Measurements from ENCODE around the gene HS6ST1.

Gene HS6ST1

DNA sequence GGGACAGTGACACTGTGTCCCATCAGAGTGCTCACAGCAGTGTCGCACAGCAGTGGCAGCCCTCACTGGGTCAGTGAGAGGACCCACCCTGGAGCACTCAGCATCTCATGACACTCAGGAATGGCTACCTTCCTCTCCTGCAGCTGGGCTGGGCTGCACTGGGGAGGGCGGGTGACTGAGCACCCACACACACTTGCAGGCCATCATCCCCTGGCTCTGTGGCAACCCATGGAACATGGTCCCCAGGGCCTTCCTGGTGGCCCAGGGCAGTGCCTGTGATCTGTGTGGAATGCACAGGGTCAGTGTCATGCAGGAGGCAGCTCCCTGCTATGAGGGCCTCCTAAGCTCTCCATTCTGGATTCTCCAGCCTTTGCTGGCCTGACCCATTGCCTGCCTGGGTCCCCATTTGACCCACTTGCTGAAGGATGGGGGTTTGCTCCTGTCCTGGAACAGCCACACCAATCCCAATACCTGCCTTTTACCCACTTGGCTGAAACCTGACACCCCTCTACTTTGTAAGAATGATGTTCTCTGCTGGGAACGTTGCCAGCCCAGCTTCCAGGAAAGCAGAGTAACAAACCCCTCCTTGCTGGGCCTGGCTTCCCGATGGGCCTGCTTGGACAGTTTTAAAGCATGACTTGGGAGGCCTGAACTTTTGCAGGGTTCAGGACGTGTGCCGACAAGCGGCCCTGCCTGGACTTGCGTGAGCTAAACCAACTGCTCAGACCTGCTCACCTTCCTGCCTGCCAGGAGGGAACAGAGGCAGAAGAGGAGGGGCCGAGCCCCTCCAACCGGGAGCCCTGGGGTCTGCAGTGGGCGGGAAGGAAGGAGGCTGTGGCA lies 13.7 kb downstream of the HS6ST1 start:
- H3K36me3 ChIP-seq (ENCODE audit: control insufficient read depth in 1 of 2, insufficient read depth in 2 of 2, low read length in 2 of 2), result no peaks in the 10 kb centered on the region
- H3K4me3 ChIP-seq (ENCODE audit: low read depth in 1 of 2, low read length in 2 of 2), result no peak overlapping the region
- peak overlapping the region; percentile 77 for H3K27ac ChIP-seq (ENCODE audit: low read depth, low read length)
- H3K27me3 ChIP-seq (ENCODE audit: control insufficient read depth in 1 of 2, insufficient read depth in 2 of 2, low read length in 2 of 2), result no peaks in the 10 kb centered on the region
- peaks cover 60 to 80% of the 10 kb centered on the region in 2 donors for H3K4me1 ChIP-seq (ENCODE audit: control insufficient read depth in 1 of 2, insufficient read depth in 2 of 2, low read length in 2 of 2)
- no peaks in the 10 kb centered on the region for H3K9me3 ChIP-seq (ENCODE audit: control insufficient read depth in 1 of 2, low read length in 2 of 2)
- no peak overlapping the region for H3K9ac ChIP-seq (ENCODE audit: low read depth in 1 of 2, low read length in 2 of 2)

DNA sequence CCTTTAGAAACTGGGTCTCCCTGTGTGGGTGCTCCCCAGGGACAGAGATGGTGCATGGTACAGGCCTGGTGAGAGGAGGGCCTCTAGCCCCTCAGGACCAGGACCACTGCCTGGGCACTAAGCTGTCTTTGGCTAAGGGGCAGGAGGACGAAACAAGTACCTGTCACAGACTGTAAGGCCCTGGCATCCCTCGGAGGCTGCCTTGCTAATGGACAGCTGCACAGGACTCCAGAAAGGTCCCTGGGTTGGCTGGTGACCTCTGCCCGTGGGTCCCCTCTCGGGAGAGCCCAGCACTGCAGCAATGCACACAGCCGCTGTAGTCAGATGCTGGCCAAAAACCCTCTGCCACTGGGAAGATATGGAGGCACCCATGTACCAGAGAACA lies 14.3 kb downstream of the HS6ST1 start:
- H3K4me3 ChIP-seq (ENCODE audit: low read depth in 1 of 2, low read length in 2 of 2), result no peak overlapping the region
- H3K9me3 ChIP-seq (ENCODE audit: control insufficient read depth in 1 of 2, low read length in 2 of 2), result no peaks in the 10 kb centered on the region
- no peaks in the 10 kb centered on the region for H3K36me3 ChIP-seq (ENCODE audit: control insufficient read depth in 1 of 2, insufficient read depth in 2 of 2, low read length in 2 of 2)
- no peaks in the 10 kb centered on the region for H3K27me3 ChIP-seq (ENCODE audit: control insufficient read depth in 1 of 2, insufficient read depth in 2 of 2, low read length in 2 of 2)
- peaks cover 54 to 80% of the 10 kb centered on the region in 2 donors for H3K4me1 ChIP-seq (ENCODE audit: control insufficient read depth in 1 of 2, insufficient read depth in 2 of 2, low read length in 2 of 2)
- no peak overlapping the region for H3K9ac ChIP-seq (ENCODE audit: low read depth in 1 of 2, low read length in 2 of 2)
- peak overlapping the region; percentile 5 for H3K27ac ChIP-seq (ENCODE audit: low read depth, low read length)

DNA sequence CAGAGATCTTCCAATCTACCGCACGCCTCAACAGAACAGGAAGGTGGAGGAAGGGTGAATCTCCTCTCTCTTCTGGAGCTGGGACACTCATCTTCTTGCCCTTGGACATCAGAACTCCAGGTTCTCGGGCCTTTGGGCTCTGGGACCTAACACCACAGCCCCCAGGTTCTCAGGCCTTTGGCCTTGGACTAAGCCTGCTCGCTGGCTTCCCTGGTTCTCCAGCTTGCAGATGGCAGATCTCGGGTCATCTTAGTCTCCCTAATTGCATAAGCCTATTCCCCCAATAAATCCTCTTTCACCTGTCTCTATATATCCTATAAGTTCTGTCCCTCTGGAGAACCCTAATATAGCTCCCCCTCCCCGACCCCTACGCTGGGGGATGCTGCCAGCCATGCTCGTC lies 14.8 kb downstream of the HS6ST1 start:
- Histone ChIP-seq H3K27me3 (ENCODE audit: control insufficient read depth in 1 of 2, insufficient read depth in 2 of 2, low read length in 2 of 2) (no peaks in the 10 kb centered on the region), H3K4me1 (ENCODE audit: control insufficient read depth in 1 of 2, insufficient read depth in 2 of 2, low read length in 2 of 2) (peaks cover 52 to 76% of the 10 kb centered on the region in 2 donors), H3K9me3 (ENCODE audit: control insufficient read depth in 1 of 2, low read length in 2 of 2) (no peaks in the 10 kb centered on the region), H3K4me3 (ENCODE audit: low read depth in 1 of 2, low read length in 2 of 2) (no peak overlapping the region), H3K36me3 (ENCODE audit: control insufficient read depth in 1 of 2, insufficient read depth in 2 of 2, low read length in 2 of 2) (no peaks in the 10 kb centered on the region), H3K9ac (ENCODE audit: low read depth in 1 of 2, low read length in 2 of 2) (no peak overlapping the region), H3K27ac (ENCODE audit: low read depth, low read length) (no peak overlapping the region)

DNA sequence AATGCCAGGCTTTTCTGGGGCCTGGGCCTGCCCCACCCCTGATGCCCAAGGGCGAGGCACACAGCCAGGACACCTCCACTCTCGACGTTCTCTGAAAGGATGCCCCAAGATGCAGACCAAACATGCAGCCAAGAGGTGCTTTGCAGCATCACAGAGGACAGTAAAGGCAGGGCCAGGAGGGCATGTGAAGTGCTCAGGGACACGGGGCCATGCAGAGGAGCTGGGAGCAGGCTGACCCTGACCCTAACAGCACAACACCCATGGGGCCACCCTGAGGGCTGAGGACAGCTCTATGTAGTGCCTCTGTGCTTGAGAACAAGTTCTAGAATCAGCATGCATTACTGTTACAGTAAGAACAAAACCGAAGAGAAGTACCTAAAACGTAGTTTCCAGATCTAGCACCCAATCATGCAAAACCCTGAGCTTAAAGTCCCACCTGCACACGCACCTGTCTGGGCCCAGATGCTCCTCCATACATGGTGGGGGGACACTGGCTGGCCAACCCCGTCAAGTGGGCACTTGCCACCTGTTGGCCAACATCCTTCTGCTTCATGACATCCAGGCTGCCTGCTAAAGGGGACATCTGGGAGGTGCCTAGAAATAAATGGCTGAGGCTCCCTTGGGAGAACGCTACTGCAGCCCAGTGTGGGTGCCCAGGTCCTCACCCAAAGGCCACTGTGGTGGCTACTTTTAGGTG lies 15.4 kb downstream of the HS6ST1 start:
- no peaks in the 10 kb centered on the region for H3K27me3 ChIP-seq (ENCODE audit: control insufficient read depth in 1 of 2, insufficient read depth in 2 of 2, low read length in 2 of 2)
- H3K27ac ChIP-seq (ENCODE audit: low read depth, low read length), result no peak overlapping the region
- no peak overlapping the region for H3K4me3 ChIP-seq (ENCODE audit: low read depth in 1 of 2, low read length in 2 of 2)
- H3K36me3 ChIP-seq (ENCODE audit: control insufficient read depth in 1 of 2, insufficient read depth in 2 of 2, low read length in 2 of 2), result no peaks in the 10 kb centered on the region
- H3K4me1 ChIP-seq (ENCODE audit: control insufficient read depth in 1 of 2, insufficient read depth in 2 of 2, low read length in 2 of 2), result peaks cover 46 to 70% of the 10 kb centered on the region in 2 donors
- no peak overlapping the region for H3K9ac ChIP-seq (ENCODE audit: low read depth in 1 of 2, low read length in 2 of 2)
- no peaks in the 10 kb centered on the region for H3K9me3 ChIP-seq (ENCODE audit: control insufficient read depth in 1 of 2, low read length in 2 of 2)

DNA sequence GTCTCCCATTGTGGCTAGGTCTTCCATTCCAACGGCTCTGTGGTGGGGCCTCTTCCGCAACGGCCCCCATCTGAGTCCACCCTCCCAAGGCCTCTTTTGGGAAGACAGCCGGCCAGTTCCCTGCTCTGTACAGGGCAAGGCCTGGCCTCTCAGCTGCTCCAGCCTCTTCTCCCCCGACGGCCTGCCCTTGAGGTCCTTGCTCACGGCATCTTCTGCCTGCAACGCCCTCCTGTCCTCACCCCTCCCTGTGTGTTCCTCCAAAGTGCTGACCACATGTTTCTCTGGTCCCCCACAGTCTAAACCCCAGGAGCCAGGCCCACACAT lies 16.0 kb downstream of the HS6ST1 start:
- no peak overlapping the region for H3K4me3 ChIP-seq (ENCODE audit: low read depth in 1 of 2, low read length in 2 of 2)
- H3K9me3 ChIP-seq (ENCODE audit: control insufficient read depth in 1 of 2, low read length in 2 of 2), result no peaks in the 10 kb centered on the region
- no peaks in the 10 kb centered on the region for H3K36me3 ChIP-seq (ENCODE audit: control insufficient read depth in 1 of 2, insufficient read depth in 2 of 2, low read length in 2 of 2)
- peaks cover 41 to 65% of the 10 kb centered on the region in 2 donors for H3K4me1 ChIP-seq (ENCODE audit: control insufficient read depth in 1 of 2, insufficient read depth in 2 of 2, low read length in 2 of 2)
- H3K9ac ChIP-seq (ENCODE audit: low read depth in 1 of 2, low read length in 2 of 2), result no peak overlapping the region
- no peaks in the 10 kb centered on the region for H3K27me3 ChIP-seq (ENCODE audit: control insufficient read depth in 1 of 2, insufficient read depth in 2 of 2, low read length in 2 of 2)
- peak overlapping the region; percentile 3 for H3K27ac ChIP-seq (ENCODE audit: low read depth, low read length)

DNA sequence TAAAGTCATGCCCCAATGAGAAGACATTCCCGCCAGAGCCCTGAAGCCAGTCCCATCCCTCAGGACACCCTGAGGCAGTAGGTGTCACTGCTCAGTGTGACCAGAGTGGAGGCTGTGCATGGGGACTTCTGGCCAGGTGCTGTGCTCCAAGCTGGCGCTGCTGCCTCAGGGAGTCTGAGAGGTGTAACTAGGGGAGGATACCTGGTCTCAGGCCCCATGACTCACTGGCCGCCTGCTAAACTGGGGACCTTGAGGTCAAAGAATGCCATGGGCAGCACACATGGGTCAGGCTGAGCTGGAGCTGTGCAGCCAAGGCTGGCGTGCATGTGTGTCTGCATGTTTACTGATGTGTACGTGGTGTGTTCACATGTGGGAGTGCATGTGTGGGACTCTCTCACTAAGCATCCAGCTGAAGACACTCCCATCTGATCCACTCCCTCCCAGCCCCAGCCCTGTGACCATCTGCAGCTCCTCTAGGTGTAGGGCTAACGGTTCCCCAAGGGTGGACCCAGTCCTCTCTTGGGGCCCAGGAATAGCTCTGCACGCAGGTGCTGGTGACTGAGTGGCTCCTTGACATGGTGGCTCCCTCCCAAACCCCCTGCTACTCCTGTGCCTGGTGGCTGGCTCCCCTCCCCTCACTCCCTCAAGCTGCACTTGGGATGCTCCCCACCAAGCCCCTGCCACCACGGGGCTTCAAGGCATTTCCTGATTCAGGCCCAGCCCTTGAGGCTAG lies 16.5 kb downstream of the HS6ST1 start:
- H3K4me1 ChIP-seq (ENCODE audit: control insufficient read depth in 1 of 2, insufficient read depth in 2 of 2, low read length in 2 of 2), result peaks cover 36 to 60% of the 10 kb centered on the region in 2 donors
- no peaks in the 10 kb centered on the region for H3K27me3 ChIP-seq (ENCODE audit: control insufficient read depth in 1 of 2, insufficient read depth in 2 of 2, low read length in 2 of 2)
- peak overlapping the region in 1 of 2 donors; percentile 4 for H3K9ac ChIP-seq (ENCODE audit: low read depth in 1 of 2, low read length in 2 of 2)
- H3K4me3 ChIP-seq (ENCODE audit: low read depth in 1 of 2, low read length in 2 of 2), result no peak overlapping the region
- H3K27ac ChIP-seq (ENCODE audit: low read depth, low read length), result peak overlapping the region; percentile 13
- H3K9me3 ChIP-seq (ENCODE audit: control insufficient read depth in 1 of 2, low read length in 2 of 2), result no peaks in the 10 kb centered on the region
- H3K36me3 ChIP-seq (ENCODE audit: control insufficient read depth in 1 of 2, insufficient read depth in 2 of 2, low read length in 2 of 2), result no peaks in the 10 kb centered on the region

DNA sequence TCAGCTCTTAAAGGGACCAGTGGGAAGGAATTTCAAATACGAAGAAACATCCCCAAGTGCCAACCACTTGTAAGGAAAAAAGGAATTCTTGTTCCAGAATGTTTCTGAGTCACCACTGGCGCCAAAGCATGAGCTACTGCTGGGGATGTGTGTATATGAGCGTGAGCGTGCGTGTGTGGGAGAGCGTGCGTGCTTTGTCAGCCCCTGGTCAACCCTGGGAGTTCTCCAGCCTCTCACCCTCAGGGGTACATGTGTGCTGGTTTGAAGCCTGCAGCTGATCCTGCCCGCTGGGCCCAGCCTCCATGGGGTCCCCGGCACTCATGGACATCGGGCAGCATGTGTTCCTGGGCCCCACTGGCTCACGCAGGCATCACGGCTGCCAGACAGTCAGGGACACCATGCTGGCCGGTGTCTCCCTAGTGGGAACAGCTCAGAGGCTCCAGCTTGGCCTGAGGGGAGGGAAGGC lies 17.1 kb downstream of the HS6ST1 start:
- Histone ChIP-seq H3K27ac (ENCODE audit: low read depth, low read length) (peak overlapping the region; percentile 13), H3K36me3 (ENCODE audit: control insufficient read depth in 1 of 2, insufficient read depth in 2 of 2, low read length in 2 of 2) (no peaks in the 10 kb centered on the region), H3K4me3 (ENCODE audit: low read depth in 1 of 2, low read length in 2 of 2) (no peak overlapping the region), H3K9me3 (ENCODE audit: control insufficient read depth in 1 of 2, low read length in 2 of 2) (no peaks in the 10 kb centered on the region), H3K27me3 (ENCODE audit: control insufficient read depth in 1 of 2, insufficient read depth in 2 of 2, low read length in 2 of 2) (no peaks in the 10 kb centered on the region), H3K4me1 (ENCODE audit: control insufficient read depth in 1 of 2, insufficient read depth in 2 of 2, low read length in 2 of 2) (peaks cover 32 to 53% of the 10 kb centered on the region in 2 donors), H3K9ac (ENCODE audit: low read depth in 1 of 2, low read length in 2 of 2) (no peak overlapping the region)

DNA sequence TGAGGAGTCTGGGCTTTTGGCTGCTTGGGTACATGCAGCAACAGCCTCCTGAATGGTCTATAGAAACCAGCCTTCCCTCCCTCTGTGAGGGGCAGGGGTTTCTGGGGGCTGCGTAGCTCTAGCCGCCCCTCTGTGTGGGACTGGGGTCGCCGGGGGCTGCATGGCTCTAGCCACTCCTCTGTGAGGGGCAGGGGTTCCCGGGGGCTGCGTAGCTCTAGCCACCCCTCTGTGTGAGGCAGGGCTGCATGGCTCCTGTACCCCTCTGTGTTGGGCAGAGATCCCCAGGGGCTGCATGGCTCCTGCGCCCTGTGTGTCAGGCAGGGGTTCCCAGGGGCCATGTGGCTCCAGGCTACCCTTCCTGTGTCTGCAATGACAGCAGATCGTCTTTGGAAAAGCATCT lies 17.6 kb downstream of the HS6ST1 start:
- Histone ChIP-seq H3K27ac (ENCODE audit: low read depth, low read length) (no peak overlapping the region), H3K4me1 (ENCODE audit: control insufficient read depth in 1 of 2, insufficient read depth in 2 of 2, low read length in 2 of 2) (peaks cover 31 to 53% of the 10 kb centered on the region in 2 donors), H3K9ac (ENCODE audit: low read depth in 1 of 2, low read length in 2 of 2) (no peak overlapping the region)

DNA sequence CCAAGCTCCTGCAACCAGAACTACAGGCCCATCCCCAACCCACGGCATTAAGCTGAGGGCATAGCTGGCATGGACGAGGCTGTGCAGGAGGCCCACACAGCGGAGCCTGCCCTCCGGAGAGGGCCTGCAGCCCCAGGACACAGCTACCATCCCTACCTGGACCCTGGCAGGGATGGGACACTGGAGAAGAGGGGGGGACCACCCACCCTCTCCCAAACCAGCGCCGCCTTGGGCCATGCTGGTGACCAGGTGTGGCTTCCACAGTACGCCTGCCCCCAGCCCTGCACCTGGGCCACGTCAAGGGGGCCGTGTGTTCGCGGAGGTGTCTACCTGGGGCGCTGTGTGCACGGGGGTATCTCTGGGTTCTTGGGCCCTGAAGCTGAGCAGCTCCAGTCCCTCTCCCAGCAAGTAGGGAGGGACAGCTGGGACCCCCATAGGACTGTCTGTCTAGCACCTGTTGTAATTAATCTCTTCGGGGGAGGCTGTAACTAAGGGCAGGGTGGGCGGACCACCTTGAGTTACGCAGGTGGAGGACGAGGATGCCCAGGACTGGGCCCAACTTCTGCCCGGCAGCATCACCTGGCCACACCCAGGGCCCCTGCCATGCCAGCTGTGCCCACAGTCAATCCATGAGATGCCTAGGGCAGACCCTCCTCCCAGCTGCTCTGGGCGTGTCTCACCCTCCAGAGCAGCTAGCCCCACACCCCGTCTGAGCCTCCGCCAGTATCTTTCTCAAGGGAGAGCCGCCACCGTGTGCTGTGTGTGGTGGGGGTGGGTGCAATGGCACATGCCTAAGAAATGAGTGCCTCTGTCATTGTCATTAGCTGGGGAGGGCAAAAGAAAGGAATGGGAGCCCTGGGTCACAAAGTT lies 18.3 kb downstream of the HS6ST1 start:
- no peaks in the 10 kb centered on the region for H3K27me3 ChIP-seq (ENCODE audit: control insufficient read depth in 1 of 2, insufficient read depth in 2 of 2, low read length in 2 of 2)
- no peaks in the 10 kb centered on the region for H3K36me3 ChIP-seq (ENCODE audit: control insufficient read depth in 1 of 2, insufficient read depth in 2 of 2, low read length in 2 of 2)
- peaks cover 24 to 46% of the 10 kb centered on the region in 2 donors for H3K4me1 ChIP-seq (ENCODE audit: control insufficient read depth in 1 of 2, insufficient read depth in 2 of 2, low read length in 2 of 2)
- no peaks in the 10 kb centered on the region for H3K9me3 ChIP-seq (ENCODE audit: control insufficient read depth in 1 of 2, low read length in 2 of 2)
- no peak overlapping the region for H3K9ac ChIP-seq (ENCODE audit: low read depth in 1 of 2, low read length in 2 of 2)
- no peak overlapping the region for H3K4me3 ChIP-seq (ENCODE audit: low read depth in 1 of 2, low read length in 2 of 2)
- no peak overlapping the region for H3K27ac ChIP-seq (ENCODE audit: low read depth, low read length)

More for the DNA sequence above, 17.6 kb downstream of the HS6ST1 start:
- no peaks in the 10 kb centered on the region for H3K9me3 ChIP-seq (ENCODE audit: control insufficient read depth in 1 of 2, low read length in 2 of 2)
- no peaks in the 10 kb centered on the region for H3K36me3 ChIP-seq (ENCODE audit: control insufficient read depth in 1 of 2, insufficient read depth in 2 of 2, low read length in 2 of 2)
- H3K4me3 ChIP-seq (ENCODE audit: low read depth in 1 of 2, low read length in 2 of 2), result no peak overlapping the region
- no peaks in the 10 kb centered on the region for H3K27me3 ChIP-seq (ENCODE audit: control insufficient read depth in 1 of 2, insufficient read depth in 2 of 2, low read length in 2 of 2)

Data from duodenal mucosa (tissue), 2 donors.